K562 (cell line): ENCODE data around the gene STEAP3. TPM values are rescaled to one million over a fixed set of nuclear protein-coding genes. Genes with fewer than 3 reads are reported as not detected.
A peak's percentile ranks its signal among the peaks of the same experiment; 100 is the strongest.

ENCODE experiments used
- ATAC-seq: fragments of 200-7000 bp; cut with Tn5 transposase; 3 replicates; pipeline ENCODE4 v1.9.1; 2020; ENCODE audit warnings: moderate library complexity
- BruUV-seq: library from RNA; stranded (reverse); fragments of 400-500 nt; replicated peaks from 2 replicates; lab custom pipeline; 2021; lab: Mats Ljungman, UMichigan
- CTCF ChIA-PET: fragments of 300-600 bp; formaldehyde crosslinking; extraction: SDS; loops from one replicate; lab custom pipeline; 2021; ENCODE audit warnings: low intra/inter-chr PET ratio; lab: Yijun Ruan, JAX
- POLR2A ChIA-PET: fragments of 300-600, 350-650 bp; sonication (Branson Sonifier 250); formaldehyde crosslinking; extraction: SDS; loops from one replicate; lab custom pipeline; 2021; ENCODE audit warnings: antibody characterized with exemption, inconsistent platforms; lab: Yijun Ruan, JAX
- DNase-seq, 4 experiments: peaks; one replicate each; pipeline versions ENCODE4 v3.0.0 to v3.0.0-alpha.2; 2011 to 2018; ENCODE audit warnings: low spot score in 3 of 4, mixed read lengths in 3 of 4; ENCODE audit errors: extremely low read depth in 1 of 4
- FAIRE-seq: peaks from 2 replicates; lab custom pipeline; 2011; peaks lifted over from hg19 to GRCh38; lab: Jason Lieb, UNC
- H2AFZ ChIP-seq: 2 replicates; pipeline ENCODE4 v1.6.0; 2011; ENCODE audit warnings: low read depth, low read length, control low read depth, inconsistent platforms
- H3K27ac ChIP-seq: fragments of 200-600 bp; 3 replicates; pipeline ENCODE4 v1.8.0; 2011; ENCODE audit warnings: low read depth, mild to moderate bottlenecking, control low read depth, inconsistent platforms, low read length, moderate library complexity, mixed read lengths; ENCODE audit errors: extremely low read depth
- H3K27me3 ChIP-seq, 2 experiments: fragments of 300-600 bp in 1 of 2; 2 replicates in 1 of 2; 3 replicates in 1 of 2; pipeline versions ENCODE4 v1.6.0 to v1.8.0; 2011; ENCODE audit warnings: inconsistent platforms in 2 of 2, low read length in 2 of 2, mild to moderate bottlenecking in 1 of 2, mixed read lengths in 1 of 2, moderate library complexity in 1 of 2; ENCODE audit not compliant: control insufficient read depth in 2 of 2, insufficient read depth in 2 of 2
- H3K36me3 ChIP-seq: fragments of 300-600 bp; 3 replicates; pipeline ENCODE4 v1.8.0; 2011; ENCODE audit warnings: mild to moderate bottlenecking, low read length, inconsistent platforms; ENCODE audit not compliant: control insufficient read depth, insufficient read depth
- H3K4me1 ChIP-seq, 2 experiments: fragments of 200-600 bp in 1 of 2; replicated peaks in 1 of 2; 2 replicates in 1 of 2; 3 replicates in 1 of 2; pipeline versions ENCODE4 v1.5.1 to v1.8.0; 2011; ENCODE audit warnings: inconsistent platforms in 2 of 2, low read length in 2 of 2, mild to moderate bottlenecking in 1 of 2, mixed read lengths in 1 of 2, moderate library complexity in 1 of 2; ENCODE audit not compliant: control insufficient read depth in 2 of 2, insufficient read depth in 2 of 2
- H3K4me2 ChIP-seq: 2 replicates; pipeline ENCODE4 v1.6.1; 2011; ENCODE audit warnings: low read length, control low read depth, inconsistent platforms, mixed read lengths; ENCODE audit not compliant: insufficient read depth
- H3K4me3 ChIP-seq: fragments of 200-600 bp; sonication (generic), shearing (Covaris generic); 2 replicates; pipeline ENCODE4 v1.5.1; 2016; ENCODE audit warnings: control low read depth, inconsistent platforms
- H3K79me2 ChIP-seq: fragments of 200-600 bp; 3 replicates; pipeline ENCODE4 v1.8.0; 2011; ENCODE audit warnings: low read length, inconsistent platforms; ENCODE audit not compliant: control insufficient read depth, insufficient read depth
- H3K9ac ChIP-seq, 2 experiments: 2 replicates each; pipeline versions ENCODE4 v1.6.0 to v1.6.1; 2011; ENCODE audit warnings: low read depth in 2 of 2, low read length in 2 of 2, control low read depth in 1 of 2, inconsistent platforms in 1 of 2, mild to moderate bottlenecking in 1 of 2, mixed read lengths in 1 of 2; ENCODE audit not compliant: insufficient read depth in 1 of 2
- H3K9me1 ChIP-seq: one replicate; pipeline ENCODE4 v1.6.0; 2011; ENCODE audit warnings: inconsistent platforms, mild to moderate bottlenecking, low read length, moderate library complexity; ENCODE audit not compliant: control insufficient read depth, insufficient read depth
- H3K9me3 ChIP-seq: replicated peaks from 2 replicates; pipeline ENCODE4 v1.5.1; 2011; ENCODE audit warnings: low read depth, low read length, inconsistent platforms; ENCODE audit not compliant: control insufficient read depth, insufficient read depth
- H4K20me1 ChIP-seq: replicated peaks from 2 replicates; pipeline ENCODE4 v1.6.1; 2011; ENCODE audit warnings: low read length, inconsistent platforms, mixed read lengths; ENCODE audit not compliant: control insufficient read depth, insufficient read depth
- BCOR ChIP-seq: fragments of 450-650 bp; IDR thresholded peaks from 2 replicates; pipeline ENCODE4 v1.6.1; 2016
- DEAF1 ChIP-seq: fragments of 450-650 bp; formaldehyde crosslinking; IDR thresholded peaks from 2 replicates; pipeline ENCODE4 v1.4.0; 2020; ENCODE audit warnings: mild to moderate bottlenecking, moderate library complexity
- ETS1 ChIP-seq: conservative IDR thresholded peaks from 2 replicates; pipeline ENCODE4 v1.6.1; 2011; ENCODE audit warnings: low read depth, mild to moderate bottlenecking, low read length; ENCODE audit not compliant: control insufficient read depth
- FIP1L1 ChIP-seq: fragments of 200-400 bp; formaldehyde crosslinking; IDR thresholded peaks from 2 replicates; pipeline ENCODE4 v1.6.1; 2018; ENCODE audit warnings: mild to moderate bottlenecking, low read depth, low read length; ENCODE audit not compliant: poor library complexity, severe bottlenecking
- HES1 ChIP-seq: fragments of 450-650 bp; IDR thresholded peaks from 2 replicates; pipeline ENCODE4 v1.6.1; 2016; ENCODE audit warnings: low read depth, mild to moderate bottlenecking, moderate library complexity
- HNRNPLL ChIP-seq: fragments of 200-400 bp; formaldehyde crosslinking; IDR thresholded peaks from 2 replicates; pipeline ENCODE4 v1.6.1; 2017; ENCODE audit warnings: low read length, low read depth, mild to moderate bottlenecking; ENCODE audit not compliant: poor library complexity, severe bottlenecking
- NFYB ChIP-seq: IDR thresholded peaks from 2 replicates; pipeline ENCODE4 v1.6.1; 2011; ENCODE audit warnings: mild to moderate bottlenecking, moderate library complexity; ENCODE audit not compliant: insufficient read length; ENCODE audit errors: extremely low read depth
- PTRF ChIP-seq: fragments of 450-650 bp; IDR thresholded peaks from 2 replicates; pipeline ENCODE4 v1.6.1; 2016; ENCODE audit warnings: mild to moderate bottlenecking, missing genetic modification characterization, missing compliant biosample characterization
- TAF15 ChIP-seq: fragments of 200-400 bp; formaldehyde crosslinking; IDR thresholded peaks from 2 replicates; pipeline ENCODE4 v1.6.1; 2017; ENCODE audit warnings: mild to moderate bottlenecking, low read depth, low read length, moderate library complexity
- TEAD4 ChIP-seq, 2 experiments: sonication (generic) in 1 of 2; formaldehyde crosslinking in 1 of 2; IDR thresholded peaks; 2 replicates each; pipeline versions ENCODE4 v1.6.1 to v1.8.0; 2012 to 2022; ENCODE audit warnings: borderline replicate concordance in 1 of 2, inconsistent platforms in 1 of 2, low read length in 1 of 2, mild to moderate bottlenecking in 1 of 2, missing genetic modification reagents in 1 of 2
- USF1 ChIP-seq: sonication (generic); formaldehyde crosslinking; IDR thresholded peaks from 2 replicates; pipeline ENCODE4 v1.9.0; 2022; ENCODE audit warnings: mild to moderate bottlenecking, missing genetic modification reagents
- ZNF165 ChIP-seq: fragments of 250-450 bp; sonication (Bioruptor Pico); IDR thresholded peaks from 2 replicates; pipeline ENCODE4 v1.4.0; 2020; ENCODE audit warnings: borderline replicate concordance
- ZNF197 ChIP-seq: fragments of 200-800 bp; sonication (Bioruptor generic); IDR thresholded peaks from 2 replicates; pipeline ENCODE4 v1.6.1; 2016; ENCODE audit warnings: low read depth, missing genetic modification characterization, missing compliant biosample characterization
- ZNF584 ChIP-seq: fragments of 200-800 bp; sonication (Bioruptor generic); IDR thresholded peaks from 2 replicates; pipeline ENCODE4 v1.6.1; 2016; ENCODE audit warnings: low read depth, mild to moderate bottlenecking, missing genetic modification characterization, missing compliant biosample characterization
- WGBS: fragments of 100-300 bp; shearing (Covaris generic); methylation state at CpG from one replicate; pipeline ENCODE4 v1.1.6; 2016; ENCODE audit warnings: low coverage, mixed read lengths; ENCODE audit not compliant: insufficient coverage; ENCODE audit errors: missing lambda C conversion rate; 5-methylcytosine and 5-hydroxymethylcytosine counted together
- in situ Hi-C: fragments of 300-500 bp; cut with MboI; formaldehyde crosslinking; loops from 4 replicates; pipeline ENCODE4 v1.15.0; 2018; ENCODE audit warnings: inconsistent platforms, mixed read lengths
- intact Hi-C: fragments of 100-400 bp; cut with micrococcal nuclease; formaldehyde crosslinking; loops from 2 replicates; pipeline ENCODE4 v1.14.2; 2022
- polyA plus RNA-seq, 8 experiments: library from polyadenylated mRNA; depleted of rRNA in 4 of 8; stranded (reverse) in 5 of 8; unstranded in 3 of 8; fragments of >200 nt; fragmentation: Nextera tagmentation in 2 of 8; fragmentation: Illumina TruSeq in 1 of 8; extraction: Ambion mirVana in 2 of 8; extraction: Trizol in 1 of 8; gene quantifications; 2 replicates each; pipeline versions ENCODE4 v1.2.1 to v1.2.3, GENCODE V29; 2011 to 2014; ENCODE audit warnings: inconsistent platforms in 1 of 8, missing spikeins in 1 of 8
- total RNA-seq, 7 experiments: library from RNA; depleted of rRNA in 6 of 7; stranded (reverse); fragments of >200 nt in 6 of 7; fragmentation: Illumina TruSeq in 2 of 7; extraction: Trizol in 2 of 7; gene quantifications; 2 replicates each; pipeline versions ENCODE4 v1.2.1 to v1.2.3, GENCODE V29; 2011 to 2021; ENCODE audit warnings: low replicate concordance in 1 of 7

The STEAP3 gene
- total and polyA plus RNA-seq, 9 of the 15 experiments (the other 6 are each of a cell fraction or from before 2014, with no cell fraction given) = 1.8 to 31.6 (median 9.0) TPM

GRCh38 chr2:119311371-119311770 is 87.7 kb downstream of the STEAP3 start:
- in situ Hi-C loops = loop anchor here (5.0 kb wide), 1 partner anchor 161 kb away; no protein-coding TSS in a partner anchor
- peaks cover 5 to 8% of the 10 kb centered on the region in 2 experiments; a peak in 1 of 5 replicates for H3K27me3 ChIP-seq
- POLR2A ChIA-PET = interaction anchor here (1.9 kb wide), 1 partner anchor 11 kb away, joined by 4 read pairs; no protein-coding TSS in a partner anchor
- H3K4me1 ChIP-seq = no peaks in the 10 kb centered on the region
- H3K4me2 ChIP-seq = no peak overlapping the region
- no peak overlapping the region for H3K9ac ChIP-seq
- intact Hi-C loops = loop anchor here (1.0 to 5.0 kb wide), 2 partner anchors 91 to 165 kb away; no protein-coding TSS in a partner anchor
- H3K79me2 ChIP-seq = no peaks in the 10 kb centered on the region
- BruUV-seq = no TSS peak
- no peak overlapping the region for H2AFZ ChIP-seq
- DNase-seq = peak in 2 of 4 experiments; percentile 20 to 23
- no peak for FAIRE-seq
- no peak overlapping the region for H3K4me3 ChIP-seq
- ATAC-seq = peak; percentile 75
- no peaks in the 10 kb centered on the region for H3K36me3 ChIP-seq
- 0 out of 2 replicates have a peak, but pooled peaks cover 2% of the 10 kb centered on the region for H4K20me1 ChIP-seq
- CTCF ChIA-PET = interaction anchor here (0.7 to 1.2 kb wide), 2 partner anchors 164 to 1368 kb away, joined by 3 to 8 read pairs; no protein-coding TSS in a partner anchor
- no peaks in the 10 kb centered on the region for H3K9me3 ChIP-seq
- no peak overlapping the region for H3K27ac ChIP-seq
- H3K9me1 ChIP-seq = no peaks in the 10 kb centered on the region
- 41% methylated on average over 5 of the region's 5 CpGs for WGBS
- TF ChIP-seq DEAF1 (CRISPR knock-in tag) = peak; percentile 63
- TF ChIP-seq TAF15 = no peak
- TF ChIP-seq ZNF584 (CRISPR knock-in tag) = no peak
- no peak for TF ChIP-seq TEAD4 (IDR thresholded peaks at IDR 0.05; ENCODE audit: low read length)
- no peak for TF ChIP-seq TEAD4 (CRISPR knock-in tag; IDR thresholded peaks at IDR 0.05; ENCODE audit: borderline replicate concordance)
- no peak for TF ChIP-seq ZNF197 (CRISPR knock-in tag)
- TF ChIP-seq NFYB = no peak
- TF ChIP-seq HNRNPLL = no peak
- no peak for TF ChIP-seq ZNF165
- no peak for TF ChIP-seq ETS1
- TF ChIP-seq BCOR = no peak
- no peak for TF ChIP-seq FIP1L1
- no peak for TF ChIP-seq USF1 (CRISPR knock-in tag)
- no peak for TF ChIP-seq PTRF (tag)
- no peak for TF ChIP-seq HES1
